ENCODE measurements around the gene TSSC4. TPM values are rescaled to one million over a fixed set of nuclear protein-coding genes. Genes with fewer than 3 reads are reported as not detected.

Gene TSSC4
- total RNA-seq, 1 donor from 2014 or later, result 37.6 TPM

- no peak for DNase-seq (ENCODE audit: extremely low spot score in 2 of 2)
- Histone ChIP-seq H3K27ac (peak overlapping the region; percentile 96), H3K27me3 (no peaks in the 10 kb centered on the region), H3K4me3 (no peak overlapping the region), H3K4me1 (peaks cover 37% of the 10 kb centered on the region), H3K9me3 (no peaks in the 10 kb centered on the region), H3K36me3 (peaks cover 0 to 57% of the 10 kb centered on the region in 2 donors)
- intact Hi-C loops (cut with DNase I), result loop anchor here (5.0 kb wide), 1 partner anchor 92 kb away; no protein-coding TSS in a partner anchor
- TF ChIP-seq CTCF (IDR thresholded peaks at IDR 0.05) (no peak), POLR2AphosphoS5 (IDR thresholded peaks at IDR 0.05; ENCODE audit: insufficient read depth in 1 of 2, low read depth in 1 of 2) (no peak), POLR2A (IDR thresholded peaks at IDR 0.05) (no peak)
Measured at GRCh38 chr11:2398664-2399355, 1.7 kb upstream of the TSSC4 start.

- no peaks in the 10 kb centered on the region for H3K9me3 ChIP-seq
- peaks cover 0 to 53% of the 10 kb centered on the region in 2 donors for H3K36me3 ChIP-seq
- H3K27me3 ChIP-seq, result no peaks in the 10 kb centered on the region
- peak overlapping the region; percentile 96 for H3K27ac ChIP-seq
- TF ChIP-seq POLR2AphosphoS5 (IDR thresholded peaks at IDR 0.05; ENCODE audit: insufficient read depth in 1 of 2, low read depth in 1 of 2) (no peak), POLR2A (IDR thresholded peaks at IDR 0.05) (no peak), CTCF (IDR thresholded peaks at IDR 0.05) (no peak)
- no peak for DNase-seq (ENCODE audit: extremely low spot score in 2 of 2)
- intact Hi-C loops (cut with DNase I), result loop anchor here (5.0 kb wide), 1 partner anchor 92 kb away; no protein-coding TSS in a partner anchor
- peak overlapping the region; percentile 82 to 87 for H3K4me3 ChIP-seq
- peaks cover 37% of the 10 kb centered on the region for H3K4me1 ChIP-seq
Measured at GRCh38 chr11:2399488-2400068, 972 bp upstream of the TSSC4 start.

GRCh38 chr11:2400762-2401435 is 349 bp downstream of the TSSC4 start:
- Histone ChIP-seq H3K27me3 (no peaks in the 10 kb centered on the region), H3K4me1 (peaks cover 37% of the 10 kb centered on the region), H3K9me3 (no peaks in the 10 kb centered on the region), H3K27ac (peak overlapping the region; percentile 86), H3K4me3 (peak overlapping the region; percentile 87 to 97), H3K36me3 (peaks cover 0 to 41% of the 10 kb centered on the region in 2 donors)
- intact Hi-C loops (cut with DNase I), result no loop called here
- TF ChIP-seq CTCF (IDR thresholded peaks at IDR 0.05), result no peak
- TF ChIP-seq POLR2A (IDR thresholded peaks at IDR 0.05), result peak in 1 of 2 donors; percentile 48
- DNase-seq (ENCODE audit: extremely low spot score in 2 of 2), result peak in 1 of 2 donors; percentile 92

GRCh38 chr11:2401436-2401984 is 960 bp downstream of the TSSC4 start:
- Histone ChIP-seq H3K27ac (peak overlapping the region; percentile 86), H3K4me1 (peaks cover 37% of the 10 kb centered on the region), H3K4me3 (peak overlapping the region; percentile 87 to 97), H3K36me3 (peaks cover 0 to 35% of the 10 kb centered on the region in 2 donors), H3K27me3 (no peaks in the 10 kb centered on the region), H3K9me3 (no peaks in the 10 kb centered on the region)
- DNase-seq (ENCODE audit: extremely low spot score in 2 of 2), result peak in 1 of 2 donors; percentile 90
- intact Hi-C loops (cut with DNase I), result no loop called here
- TF ChIP-seq POLR2AphosphoS5 (IDR thresholded peaks at IDR 0.05; ENCODE audit: insufficient read depth in 1 of 2, low read depth in 1 of 2), result no peak
- TF ChIP-seq CTCF (IDR thresholded peaks at IDR 0.05), result no peak
- TF ChIP-seq POLR2A (IDR thresholded peaks at IDR 0.05), result no peak
